Measurements from ENCODE around the gene TEAD2. TPM values are rescaled to one million over a fixed set of nuclear protein-coding genes. Genes with fewer than 3 reads are reported as not detected.

TEAD2 gene
- total RNA-seq, 1 experiment from 2014 or later = 121 TPM

- no peaks in the 10 kb centered on the region for H3K27me3 ChIP-seq (replicated peaks; ENCODE audit: insufficient read depth, low read depth, low read length, poor library complexity)
- BruUV-seq (replicated peaks) = no TSS peak
- POLR2A ChIA-PET (ENCODE audit: low non-redundant PET) = no interaction called here
- TF ChIP-seq EZH2 (IDR thresholded peaks at IDR 0.05; ENCODE audit: borderline replicate concordance, low read depth, low read length, poor library complexity, severe bottlenecking) (no peak), CTCF (conservative IDR thresholded peaks at IDR 0.05; ENCODE audit: low read depth, low read length) (no peak)
- DNase-seq (ENCODE audit: low spot score) = no peak
- no peak overlapping the region for H3K27ac ChIP-seq (ENCODE audit: low read depth, low read length, poor library complexity, severe bottlenecking)
- no peaks in the 10 kb centered on the region for H3K36me3 ChIP-seq (ENCODE audit: insufficient read depth, low read length, poor library complexity, severe bottlenecking)
- no peaks in the 10 kb centered on the region for H3K9me3 ChIP-seq (ENCODE audit: low read depth, low read length, poor library complexity, severe bottlenecking)
- intact Hi-C loops (cut with micrococcal nuclease; ENCODE audit: unreplicated experiment) = no loop called here
- no peak overlapping the region for H3K4me3 ChIP-seq (ENCODE audit: low read depth, low read length, poor library complexity, severe bottlenecking)
- H3K4me1 ChIP-seq (ENCODE audit: insufficient read depth, low read length, poor library complexity, severe bottlenecking) = peaks cover 5% of the 10 kb centered on the region
- CTCF ChIA-PET = no interaction called here
Observed at GRCh38 chr19:49408816-49409440, 46.7 kb upstream of the TEAD2 start.

- intact Hi-C loops (cut with micrococcal nuclease; ENCODE audit: unreplicated experiment) = no loop called here
- H3K27ac ChIP-seq (ENCODE audit: low read depth, low read length, poor library complexity, severe bottlenecking) = no peak overlapping the region
- POLR2A ChIA-PET (ENCODE audit: low non-redundant PET) = no interaction called here
- H3K9me3 ChIP-seq (ENCODE audit: low read depth, low read length, poor library complexity, severe bottlenecking) = no peaks in the 10 kb centered on the region
- peaks cover 14% of the 10 kb centered on the region for H3K4me1 ChIP-seq (ENCODE audit: insufficient read depth, low read length, poor library complexity, severe bottlenecking)
- DNase-seq (ENCODE audit: low spot score) = no peak
- H3K4me3 ChIP-seq (ENCODE audit: low read depth, low read length, poor library complexity, severe bottlenecking) = no peak overlapping the region
- no peaks in the 10 kb centered on the region for H3K27me3 ChIP-seq (replicated peaks; ENCODE audit: insufficient read depth, low read depth, low read length, poor library complexity)
- no peak for TF ChIP-seq EZH2 (IDR thresholded peaks at IDR 0.05; ENCODE audit: borderline replicate concordance, low read depth, low read length, poor library complexity, severe bottlenecking)
- TF ChIP-seq CTCF (conservative IDR thresholded peaks at IDR 0.05; ENCODE audit: low read depth, low read length) = no peak
- BruUV-seq (replicated peaks) = no TSS peak
- no peaks in the 10 kb centered on the region for H3K36me3 ChIP-seq (ENCODE audit: insufficient read depth, low read length, poor library complexity, severe bottlenecking)
- CTCF ChIA-PET = no interaction called here
Observed at GRCh38 chr19:49407482-49408015, 45.3 kb upstream of the TEAD2 start.

- DNase-seq (ENCODE audit: low spot score) = no peak
- intact Hi-C loops (cut with micrococcal nuclease; ENCODE audit: unreplicated experiment) = no loop called here
- Histone ChIP-seq H3K36me3 (ENCODE audit: insufficient read depth, low read length, poor library complexity, severe bottlenecking) (no peaks in the 10 kb centered on the region), H3K27ac (ENCODE audit: low read depth, low read length, poor library complexity, severe bottlenecking) (no peak overlapping the region), H3K27me3 (replicated peaks; ENCODE audit: insufficient read depth, low read depth, low read length, poor library complexity) (no peaks in the 10 kb centered on the region), H3K4me3 (ENCODE audit: low read depth, low read length, poor library complexity, severe bottlenecking) (no peak overlapping the region), H3K4me1 (ENCODE audit: insufficient read depth, low read length, poor library complexity, severe bottlenecking) (peaks cover 14% of the 10 kb centered on the region), H3K9me3 (ENCODE audit: low read depth, low read length, poor library complexity, severe bottlenecking) (no peaks in the 10 kb centered on the region)
- CTCF ChIA-PET = no interaction called here
- POLR2A ChIA-PET (ENCODE audit: low non-redundant PET) = no interaction called here
- no peak for TF ChIP-seq EZH2 (IDR thresholded peaks at IDR 0.05; ENCODE audit: borderline replicate concordance, low read depth, low read length, poor library complexity, severe bottlenecking)
- TF ChIP-seq CTCF (conservative IDR thresholded peaks at IDR 0.05; ENCODE audit: low read depth, low read length) = no peak
- no TSS peak for BruUV-seq (replicated peaks)
Observed at GRCh38 chr19:49407079-49407478, 44.9 kb upstream of the TEAD2 start.
